Measurements from ENCODE around the gene KAT14.

- TF ChIP-seq POLR2AphosphoS5 (IDR thresholded peaks at IDR 0.05) (no peak), POLR2A (IDR thresholded peaks at IDR 0.05) (no peak)
Observed at GRCh38 chr20:18215566-18215965, 77.9 kb downstream of the KAT14 start.

Measured in breast epithelium (tissue), 3 donors.